SK-N-SH (cell line): ENCODE measurements around the gene S100A5. TPM values are rescaled to one million over a fixed set of nuclear protein-coding genes. Genes with fewer than 3 reads are reported as not detected.

Source experiments
- CTCF ChIA-PET: fragments of 300-600, 350-600 bp; formaldehyde crosslinking; extraction: SDS; loops from one replicate; lab custom pipeline; 2021; lab: Yijun Ruan, JAX
- POLR2A ChIA-PET: fragments of 350-600 bp; sonication (Branson Sonifier 250); formaldehyde crosslinking; extraction: SDS; loops from one replicate; lab custom pipeline; 2020; ENCODE audit warnings: antibody characterized with exemption, inconsistent platforms; lab: Yijun Ruan, JAX
- DNase-seq: peaks from one replicate; pipeline ENCODE4 v3.0.0; 2012
- H2AFZ ChIP-seq: fragments of 200-600 bp; sonication (generic); 2 replicates; pipeline ENCODE4 v1.8.1; 2016; ENCODE audit warnings: antibody characterized with exemption, mild to moderate bottlenecking, low read depth
- H3F3A ChIP-seq: fragments of 200-600 bp; sonication (generic); replicated peaks from 2 replicates; pipeline ENCODE3; 2016; ENCODE audit warnings: antibody characterized with exemption, mild to moderate bottlenecking; ENCODE audit not compliant: insufficient read depth
- H3K27ac ChIP-seq, 2 experiments: fragments of 200-500 bp in 1 of 2; fragments of 200-600 bp in 1 of 2; sonication (Bioruptor generic) in 1 of 2; sonication (generic), shearing (Covaris generic) in 1 of 2; 2 replicates each; pipeline versions ENCODE4 v1.5.1 to v1.6.1; 2014 to 2016; ENCODE audit warnings: low read depth in 2 of 2, inconsistent platforms in 1 of 2, low read length in 1 of 2, mild to moderate bottlenecking in 1 of 2, mixed read lengths in 1 of 2
- H3K27me3 ChIP-seq: fragments of 200-600 bp; sonication (generic), shearing (Covaris generic); 2 replicates; pipeline ENCODE4 v1.6.1; 2016; ENCODE audit warnings: mixed run types; ENCODE audit not compliant: insufficient read depth
- H3K36me3 ChIP-seq, 2 experiments: fragments of 200-500 bp in 1 of 2; fragments of 200-600 bp in 1 of 2; sonication (Bioruptor generic) in 1 of 2; sonication (generic) in 1 of 2; replicated peaks in 1 of 2; 2 replicates each; pipeline versions ENCODE3 to v1.5.1; 2014 to 2016; ENCODE audit warnings: low read length in 1 of 2, mild to moderate bottlenecking in 1 of 2; ENCODE audit not compliant: insufficient read depth in 2 of 2, control insufficient read depth in 1 of 2
- H3K4me1 ChIP-seq, 2 experiments: fragments of 200-500 bp in 1 of 2; fragments of 200-600 bp in 1 of 2; sonication (Bioruptor generic) in 1 of 2; sonication (generic), shearing (Covaris generic) in 1 of 2; 2 replicates each; pipeline versions ENCODE4 v1.5.1 to v1.6.1; 2014 to 2016; ENCODE audit warnings: low read depth in 1 of 2, low read length in 1 of 2, mixed run types in 1 of 2; ENCODE audit not compliant: insufficient read depth in 2 of 2, control insufficient read depth in 1 of 2
- H3K4me2 ChIP-seq: fragments of 200-600 bp; sonication (generic), shearing (Covaris generic); 2 replicates; pipeline ENCODE4 v1.6.1; 2017; ENCODE audit warnings: mixed run types
- H3K4me3 ChIP-seq, 2 experiments: fragments of 200-500 bp in 1 of 2; fragments of 200-600 bp in 1 of 2; sonication (Bioruptor generic) in 1 of 2; sonication (generic), shearing (Covaris generic) in 1 of 2; 2 replicates each; pipeline versions ENCODE4 v1.5.1 to v1.8.1; 2014 to 2016; ENCODE audit warnings: low read depth in 2 of 2, inconsistent platforms in 1 of 2, low read length in 1 of 2, mild to moderate bottlenecking in 1 of 2, mixed read lengths in 1 of 2, moderate library complexity in 1 of 2
- H3K79me2 ChIP-seq: fragments of 200-600 bp; sonication (generic); 2 replicates; pipeline ENCODE4 v1.8.1; 2017; ENCODE audit warnings: mild to moderate bottlenecking; ENCODE audit not compliant: insufficient read depth
- H3K9ac ChIP-seq: fragments of 200-600 bp; sonication (generic); 2 replicates; pipeline ENCODE4 v1.6.1; 2017; ENCODE audit warnings: mixed run types
- H3K9me2 ChIP-seq: fragments of 200-600 bp; sonication (generic); 2 replicates; pipeline ENCODE4 v1.6.1; 2017; ENCODE audit warnings: mixed run types
- H3K9me3 ChIP-seq: fragments of 200-600 bp; sonication (generic); 2 replicates; pipeline ENCODE4 v1.6.1; 2017; ENCODE audit warnings: mixed run types, mild to moderate bottlenecking, moderate library complexity
- H4K20me1 ChIP-seq: fragments of 200-600 bp; sonication (generic); 2 replicates; pipeline ENCODE4 v1.6.1; 2017; ENCODE audit warnings: mild to moderate bottlenecking, mixed run types; ENCODE audit not compliant: insufficient read depth
- FOSL2 ChIP-seq: IDR thresholded peaks from 2 replicates; pipeline ENCODE4 v1.4.0; 2012; ENCODE audit warnings: low read depth, mild to moderate bottlenecking, moderate library complexity, borderline replicate concordance
- FOXJ3 ChIP-seq: sonication (generic); formaldehyde crosslinking; IDR thresholded peaks from 2 replicates; pipeline ENCODE4 v1.5.1; 2020; ENCODE audit warnings: mild to moderate bottlenecking, missing genetic modification reagents
- GATA2 ChIP-seq: sonication (generic); formaldehyde crosslinking; IDR thresholded peaks from 2 replicates; pipeline ENCODE4 v1.5.0; 2020; ENCODE audit warnings: mild to moderate bottlenecking, missing genetic modification reagents
- MEF2A ChIP-seq: IDR thresholded peaks from 2 replicates; pipeline ENCODE4 v1.4.0; 2012; ENCODE audit warnings: low read depth, borderline replicate concordance
- MXI1 ChIP-seq: IDR thresholded peaks from 2 replicates; pipeline ENCODE4 v1.6.1; 2012; ENCODE audit warnings: mild to moderate bottlenecking, low read depth, low read length, improper control_type of control experiment
- RXRA ChIP-seq: IDR thresholded peaks from 2 replicates; pipeline ENCODE4 v1.4.0; 2012; ENCODE audit warnings: low read depth, mild to moderate bottlenecking, borderline replicate concordance
- TCF12 ChIP-seq: IDR thresholded peaks from 2 replicates; pipeline ENCODE4 v1.4.0; 2012
- TEAD4 ChIP-seq: IDR thresholded peaks from 2 replicates; pipeline ENCODE4 v1.4.0; 2012; ENCODE audit warnings: mild to moderate bottlenecking, borderline replicate concordance; ENCODE audit not compliant: insufficient read depth
- WGBS: methylation state at CpG from one replicate; pipeline ENCODE4 v1.1.6; 2017; ENCODE audit warnings: low lambda C conversion rate; 5-methylcytosine and 5-hydroxymethylcytosine counted together
- polyA plus RNA-seq, 3 experiments: library from polyadenylated mRNA; depleted of rRNA; stranded (reverse); fragments of >200 nt; gene quantifications; 2 replicates each; pipeline ENCODE4 v1.2.3, GENCODE V29; 2012
- TF ChIP-seq, protein P1 (sequence below): IDR thresholded peaks from 2 replicates; pipeline ENCODE4 v1.4.0; 2012; ENCODE audit warnings: low read depth
- TF ChIP-seq, protein P2 (sequence below): IDR thresholded peaks from 2 replicates; pipeline ENCODE4 v1.4.0; 2012; ENCODE audit warnings: low read depth, borderline replicate concordance

Gene S100A5
- polyA plus RNA-seq, 1 of the 3 experiments (the other 2 are of a cell fraction) = 0.15 TPM

DNA sequence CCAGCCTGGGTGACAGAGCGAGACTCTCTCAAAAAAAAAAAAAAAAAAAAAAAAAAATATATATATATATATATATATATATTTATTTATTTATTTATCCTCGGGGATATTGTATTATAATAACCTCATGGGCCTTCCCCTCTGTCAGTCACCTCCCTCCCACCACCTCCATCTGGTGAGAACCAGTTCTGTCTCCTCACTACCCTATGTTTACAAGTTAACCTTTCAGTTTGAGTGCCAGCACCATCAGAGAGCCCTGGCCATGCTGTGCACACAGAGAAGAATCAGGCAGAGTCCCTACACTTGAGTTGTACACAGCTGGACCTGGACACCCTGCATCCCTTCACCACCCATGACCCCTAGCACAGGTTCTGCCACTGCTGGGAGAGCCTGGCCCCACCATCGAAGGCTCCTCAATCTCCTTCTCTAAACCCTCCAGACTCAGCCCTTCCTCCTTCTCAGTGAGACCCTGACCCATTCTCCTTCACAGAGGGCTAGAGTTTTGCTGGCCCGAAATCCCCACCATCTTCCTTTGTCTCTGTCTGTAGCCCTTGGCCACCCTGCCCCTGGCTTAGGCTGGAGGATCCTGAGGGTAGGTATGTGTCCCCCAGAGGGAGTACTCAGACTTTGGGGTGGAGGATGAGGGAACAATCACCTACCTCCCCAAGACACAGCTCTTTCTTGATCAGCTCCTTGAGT lies 1.2 kb downstream of the S100A5 start:
- no peaks in the 10 kb centered on the region for H3K27me3 ChIP-seq
- H3K4me1 ChIP-seq = peaks cover 7 to 42% of the 10 kb centered on the region in 2 experiments; a peak in 3 of 4 replicates
- DNase-seq = no peak
- peaks cover 12% of the 10 kb centered on the region for H3K79me2 ChIP-seq
- no peaks in the 10 kb centered on the region for H3K9me2 ChIP-seq
- peaks cover under 1 to 6% of the 10 kb centered on the region in 2 experiments for H3K36me3 ChIP-seq
- CTCF ChIA-PET = interaction anchor here (0.6 to 2.9 kb wide), 4 partner anchors 29 to 438 kb away, joined by 3 to 20 read pairs (median 5); partner anchors contain the start of gene JTB
- TF ChIP-seq RXRA (no peak), FOXJ3 (CRISPR knock-in tag) (no peak), FOSL2 (no peak), MEF2A (no peak), TEAD4 (no peak), GATA2 (CRISPR knock-in tag) (no peak), MXI1 (no peak)
- TF ChIP-seq, protein P1, sequence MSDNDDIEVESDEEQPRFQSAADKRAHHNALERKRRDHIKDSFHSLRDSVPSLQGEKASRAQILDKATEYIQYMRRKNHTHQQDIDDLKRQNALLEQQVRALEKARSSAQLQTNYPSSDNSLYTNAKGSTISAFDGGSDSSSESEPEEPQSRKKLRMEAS = no peak
- TF ChIP-seq, protein P2, sequence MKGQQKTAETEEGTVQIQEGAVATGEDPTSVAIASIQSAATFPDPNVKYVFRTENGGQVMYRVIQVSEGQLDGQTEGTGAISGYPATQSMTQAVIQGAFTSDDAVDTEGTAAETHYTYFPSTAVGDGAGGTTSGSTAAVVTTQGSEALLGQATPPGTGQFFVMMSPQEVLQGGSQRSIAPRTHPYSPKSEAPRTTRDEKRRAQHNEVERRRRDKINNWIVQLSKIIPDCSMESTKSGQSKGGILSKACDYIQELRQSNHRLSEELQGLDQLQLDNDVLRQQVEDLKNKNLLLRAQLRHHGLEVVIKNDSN = no peak
- H4K20me1 ChIP-seq = peaks cover 4% of the 10 kb centered on the region; the same call in 1 of the 2 replicates
- no peak overlapping the region for H3K9ac ChIP-seq
- 94% methylated on average over 4 of the region's 4 CpGs for WGBS
- no peak overlapping the region for H2AFZ ChIP-seq
- no peak overlapping the region for H3K4me2 ChIP-seq
- POLR2A ChIA-PET = no interaction called here
- H3K27ac ChIP-seq = no peak overlapping the region
- no peak overlapping the region for H3K4me3 ChIP-seq
- H3K9me3 ChIP-seq = no peaks in the 10 kb centered on the region
- peaks cover 20% of the 10 kb centered on the region for H3F3A ChIP-seq

DNA sequence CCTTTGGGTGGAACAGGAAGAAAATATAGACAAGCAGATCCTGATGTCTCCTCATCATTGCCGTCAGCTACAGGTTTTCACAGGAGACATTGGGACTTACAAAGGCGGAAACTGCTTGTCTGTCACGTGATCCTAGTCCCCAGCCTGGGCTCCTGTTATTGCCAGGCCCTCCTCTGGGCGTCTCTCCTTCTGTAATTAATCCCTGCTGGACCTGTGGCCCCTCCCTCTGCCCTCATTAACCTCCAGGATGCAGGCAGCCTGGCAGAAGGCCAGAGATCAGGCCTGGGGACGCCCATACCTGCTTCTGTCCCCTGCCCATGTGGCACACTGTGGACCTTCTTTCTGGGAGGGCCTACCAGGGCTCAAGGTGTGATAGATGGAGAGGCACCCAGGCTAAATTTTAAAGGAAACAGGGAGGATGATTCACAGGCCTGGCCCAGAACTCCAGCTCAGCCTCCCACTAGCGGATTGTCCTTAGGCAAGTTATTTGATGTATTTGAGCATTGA lies 2.4 kb downstream of the S100A5 start:
- peaks cover 5 to 42% of the 10 kb centered on the region in 2 experiments; a peak in 3 of 4 replicates for H3K4me1 ChIP-seq

More for the DNA sequence above, 2.4 kb downstream of the S100A5 start:
- Histone ChIP-seq H3K9me2 (no peaks in the 10 kb centered on the region), H3K27me3 (no peaks in the 10 kb centered on the region), H3K9me3 (no peaks in the 10 kb centered on the region), H3F3A (peaks cover 29% of the 10 kb centered on the region), H4K20me1 (peaks cover 4% of the 10 kb centered on the region; the same call in 1 of the 2 replicates), H3K4me2 (no peak overlapping the region), H3K79me2 (peaks cover 24% of the 10 kb centered on the region), H3K36me3 (peaks cover 4 to 11% of the 10 kb centered on the region in 2 experiments), H3K9ac (no peak overlapping the region), H3K27ac (peak overlapping the region; percentile 31 to 44; a peak in 3 of 4 replicates), H2AFZ (peak overlapping the region; percentile 20; the same call in 1 of the 2 replicates), H3K4me3 (no peak overlapping the region)
- WGBS = 61% methylated on average over 6 of the region's 6 CpGs
- POLR2A ChIA-PET = no interaction called here
- peak; percentile 79 for DNase-seq
- CTCF ChIA-PET = interaction anchor here (1.1 to 8.4 kb wide), 3 partner anchors 11 to 30 kb away, joined by 3 to 45 read pairs (median 20); partner anchors contain the start of gene S100A3
- no peak for TF ChIP-seq TCF12
- TF ChIP-seq, protein P2 = peak; percentile 74; the same call in 1 of the 2 replicates
